PC-3 (cell line): Measurements from ENCODE around the gene STK36. TPM values are rescaled to one million over a fixed set of nuclear protein-coding genes. Genes with fewer than 3 reads are reported as not detected.

Experiments
- ATAC-seq: fragments of 200-7000 bp; cut with Tn5 transposase; 2 replicates; pipeline ENCODE4 v1.9.1; 2020; ENCODE audit warnings: mild to moderate bottlenecking, moderate library complexity
- BruUV-seq: library from RNA; stranded (reverse); fragments of 400-500 nt; replicated peaks from 2 replicates; lab custom pipeline; 2021; lab: Mats Ljungman, UMichigan
- CTCF ChIA-PET: fragments of 300-600 bp; sonication (Branson Sonifier 250); formaldehyde crosslinking; loops from one replicate; lab custom pipeline; 2022; ENCODE audit warnings: antibody characterized with exemption; lab: Charles Lee
- POLR2A ChIA-PET: fragments of 300-600 bp; sonication (Branson Sonifier 250); formaldehyde crosslinking; loops from one replicate; lab custom pipeline; 2022; ENCODE audit warnings: antibody characterized with exemption; ENCODE audit not compliant: unreplicated experiment; lab: Charles Lee
- DNase-seq: peaks from one replicate; pipeline ENCODE4 v3.0.0-alpha.2; 2015
- H2AFZ ChIP-seq: fragments of 300-600 bp; sonication (generic); 2 replicates; pipeline ENCODE4 v1.6.0; 2016; ENCODE audit warnings: antibody characterized with exemption, low read length
- H3F3A ChIP-seq: fragments of 300-600 bp; sonication (generic); one replicate; pipeline ENCODE4 v1.6.0; 2017; ENCODE audit warnings: antibody characterized with exemption, low read length, control low read depth, mild to moderate bottlenecking; ENCODE audit not compliant: unreplicated experiment
- H3K27ac ChIP-seq: fragments of 300-600 bp; sonication (generic); 2 replicates; pipeline ENCODE4 v1.5.1; 2016; ENCODE audit warnings: mild to moderate bottlenecking, low read length
- H3K27me3 ChIP-seq: fragments of 300-600 bp; sonication (generic); 2 replicates; pipeline ENCODE4 v1.6.1; 2016; ENCODE audit warnings: low read length, mixed read lengths
- H3K36me3 ChIP-seq: fragments of 300-600 bp; sonication (generic); 2 replicates; pipeline ENCODE4 v1.6.1; 2016; ENCODE audit warnings: low read depth, mixed run types, low read length, mixed read lengths
- H3K4me1 ChIP-seq: fragments of 300-600 bp; sonication (generic); 2 replicates; pipeline ENCODE4 v1.5.1; 2016; ENCODE audit warnings: low read length; ENCODE audit not compliant: insufficient read depth
- H3K4me2 ChIP-seq: fragments of 300-600 bp; sonication (generic); 2 replicates; pipeline ENCODE4 v1.6.0; 2016; ENCODE audit warnings: low read length
- H3K4me3 ChIP-seq: fragments of 300-600 bp; sonication (generic); 2 replicates; pipeline ENCODE4 v1.5.1; 2016; ENCODE audit warnings: mild to moderate bottlenecking, low read length, mixed read lengths
- H3K79me2 ChIP-seq: fragments of 300-600 bp; sonication (generic); 2 replicates; pipeline ENCODE4 v1.6.1; 2017; ENCODE audit warnings: low read length, mixed read lengths
- H3K9ac ChIP-seq: fragments of 300-600 bp; sonication (generic); 2 replicates; pipeline ENCODE4 v1.6.0; 2016; ENCODE audit warnings: mild to moderate bottlenecking, low read length
- H3K9me2 ChIP-seq: fragments of 300-600 bp; sonication (generic); replicated peaks from 2 replicates; pipeline ENCODE4 v1.6.1; 2016; ENCODE audit warnings: mixed run types, low read length, mixed read lengths
- H3K9me3 ChIP-seq: fragments of 300-600 bp; sonication (generic); 2 replicates; pipeline ENCODE4 v1.6.1; 2016; ENCODE audit warnings: low read length, mixed read lengths
- H4K20me1 ChIP-seq: fragments of 300-600 bp; sonication (generic); 2 replicates; pipeline ENCODE4 v1.6.1; 2016; ENCODE audit warnings: low read length, mixed read lengths
- CTCF ChIP-seq: fragments of 300-600 bp; sonication (generic); conservative IDR thresholded peaks from 2 replicates; pipeline ENCODE4 v1.5.1; 2017; ENCODE audit warnings: antibody characterized with exemption, low read depth, mild to moderate bottlenecking, low read length
- EZH2 ChIP-seq: fragments of 300-600 bp; sonication (generic); IDR thresholded peaks from one replicate; pipeline ENCODE4 v1.6.1; 2017; ENCODE audit warnings: antibody characterized with exemption, mild to moderate bottlenecking, low read length; ENCODE audit not compliant: unreplicated experiment
- EZH2phosphoT487 ChIP-seq: fragments of 300-600 bp; sonication (generic); IDR thresholded peaks from 2 replicates; pipeline ENCODE4 v1.6.1; 2018; ENCODE audit warnings: mild to moderate bottlenecking, antibody characterized with exemption, low read length, borderline replicate concordance
- intact Hi-C: fragments of 100-400 bp; cut with micrococcal nuclease; formaldehyde crosslinking; loops from 2 replicates; pipeline ENCODE4 v1.9.0; 2023
- total RNA-seq: library from RNA; depleted of rRNA; stranded (reverse); fragments of >200 nt; gene quantifications from 2 replicates; pipeline ENCODE4 v1.2.3, GENCODE V29; 2014

The STK36 gene
- total RNA-seq, 1 experiment from 2014 or later, result 32.9 TPM

GRCh38 chr2:218722419-218722818, 50.5 kb downstream of the STK36 start:
- Histone ChIP-seq H3K79me2 (peaks cover 96% of the 10 kb centered on the region), H3K4me2 (no peak overlapping the region), H3F3A (no peaks in the 10 kb centered on the region), H3K4me1 (peaks cover 7% of the 10 kb centered on the region), H3K27me3 (no peaks in the 10 kb centered on the region), H3K9ac (no peak overlapping the region), H4K20me1 (no peaks in the 10 kb centered on the region), H3K9me2 (no peaks in the 10 kb centered on the region), H3K36me3 (peaks cover 6% of the 10 kb centered on the region; the same call in 1 of the 2 replicates), H3K27ac (no peak overlapping the region), H2AFZ (no peak overlapping the region), H3K4me3 (no peak overlapping the region), H3K9me3 (no peaks in the 10 kb centered on the region)
- ChIA-PET POLR2A (interaction anchor here (0.6 kb wide), 1 partner anchor 194 kb away, joined by 5 read pairs; no protein-coding TSS in a partner anchor), CTCF (no interaction called here)
- intact Hi-C loops, result no loop called here
- BruUV-seq, result no TSS peak
- ATAC-seq (no peak), DNase-seq (no peak)
- TF ChIP-seq EZH2phosphoT487 (no peak), CTCF (no peak), EZH2 (no peak)

- BruUV-seq, result no TSS peak
- peaks cover 90% of the 10 kb centered on the region for H3K79me2 ChIP-seq
- ATAC-seq (no peak), DNase-seq (no peak)
- H3K27ac ChIP-seq, result no peak overlapping the region
- H2AFZ ChIP-seq, result no peak overlapping the region
- ChIA-PET POLR2A (interaction anchor here (0.6 kb wide), 1 partner anchor 195 kb away, joined by 5 read pairs; no protein-coding TSS in a partner anchor), CTCF (no interaction called here)
- H3K9me2 ChIP-seq, result no peaks in the 10 kb centered on the region
- H3F3A ChIP-seq, result no peaks in the 10 kb centered on the region
- no peaks in the 10 kb centered on the region for H4K20me1 ChIP-seq
- H3K36me3 ChIP-seq, result peaks cover 3% of the 10 kb centered on the region; the same call in 1 of the 2 replicates
- no peaks in the 10 kb centered on the region for H3K9me3 ChIP-seq
- H3K9ac ChIP-seq, result no peak overlapping the region
- TF ChIP-seq CTCF (no peak), EZH2phosphoT487 (no peak), EZH2 (no peak)
- H3K4me2 ChIP-seq, result no peak overlapping the region
- no peak overlapping the region for H3K4me3 ChIP-seq
- H3K27me3 ChIP-seq, result no peaks in the 10 kb centered on the region
- intact Hi-C loops, result no loop called here
- H3K4me1 ChIP-seq, result peaks cover under 1% of the 10 kb centered on the region
These were observed 51.2 kb downstream of the STK36 start for GRCh38 chr2:218722876-218723785.
